GM23248 (cell line): ENCODE results near the gene SLC44A3.

Experiments used
- EZH2 ChIP-seq: fragments of 200-600 bp; sonication (generic); IDR thresholded peaks from 2 replicates; pipeline ENCODE4 v1.6.1; 2018; ENCODE audit warnings: antibody characterized with exemption, mild to moderate bottlenecking; ENCODE audit not compliant: insufficient read depth, poor library complexity, severe bottlenecking
- EZH2phosphoT487 ChIP-seq: fragments of 200-600 bp; sonication (generic); IDR thresholded peaks from 2 replicates; pipeline ENCODE4 v1.6.1; 2018; ENCODE audit warnings: antibody characterized with exemption, moderate library complexity, mild to moderate bottlenecking, low read depth; ENCODE audit not compliant: insufficient read depth

DNA sequence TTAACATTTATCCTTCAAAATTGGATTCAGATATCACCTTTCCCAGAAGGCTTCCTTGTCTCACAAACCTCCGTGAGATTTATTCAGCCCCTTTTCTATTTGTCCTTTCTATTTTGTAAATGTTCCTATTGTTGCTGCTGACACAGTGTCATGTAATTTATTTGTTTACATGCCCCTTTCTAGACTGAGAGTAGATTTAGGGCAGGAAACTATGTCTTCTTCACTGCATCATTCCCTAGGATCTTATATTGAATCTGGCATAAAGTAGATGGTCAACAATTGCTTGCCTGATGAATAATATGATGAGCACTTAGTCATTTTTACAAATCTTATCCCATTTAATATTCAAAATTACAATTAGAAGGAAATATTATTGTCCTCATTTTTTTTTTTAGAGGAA is 114.9 kb downstream of the SLC44A3 start:
- TF ChIP-seq EZH2 = no peak
- TF ChIP-seq EZH2phosphoT487 = no peak
